GM21737 (cell line): ENCODE measurements around the gene COL5A1.

Source experiments
- ATAC-seq: cut with Tn5 transposase; IDR thresholded peaks from one replicate; pipeline ENCODE4 v1.9.1; 2021; ENCODE audit warnings: mild to moderate bottlenecking, moderate library complexity; ENCODE audit not compliant: unreplicated experiment

Gene COL5A1

GRCh38 chr9:134724202-134724911, 82.8 kb downstream of the COL5A1 start:
- ATAC-seq: no peak

DNA sequence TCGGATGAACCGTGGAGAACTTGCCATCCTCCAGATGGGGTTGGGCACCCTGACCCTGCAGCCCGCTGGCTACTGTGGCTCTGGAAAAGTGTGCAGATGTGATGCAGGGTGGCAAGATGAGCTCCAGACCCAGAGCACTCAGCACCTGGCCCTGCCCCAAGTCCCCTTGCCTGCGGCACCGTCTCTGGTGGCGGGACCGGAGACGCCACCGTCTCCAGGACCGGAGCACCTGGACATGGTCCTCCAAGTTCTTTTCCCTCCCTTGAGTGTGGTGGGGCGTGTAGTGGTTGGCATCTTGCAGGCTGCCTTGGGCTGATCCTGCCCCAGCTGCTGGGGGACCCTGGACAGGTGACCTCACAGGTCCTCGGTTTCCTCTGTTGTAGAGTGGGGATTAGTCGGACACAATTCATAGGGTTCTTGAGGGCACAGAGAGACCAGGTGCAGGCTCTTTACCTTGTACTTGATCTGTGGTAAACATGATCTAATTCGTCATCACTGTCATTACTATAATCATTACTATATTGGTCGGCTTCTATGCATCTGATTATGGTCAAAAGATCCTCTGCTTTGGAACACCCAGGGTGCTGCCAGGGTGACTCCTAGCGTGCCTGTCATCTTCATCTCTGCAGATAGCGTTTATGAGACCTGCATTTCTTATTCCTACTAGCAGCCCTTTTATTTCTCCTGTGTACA, 83.5 kb downstream of the COL5A1 start:
- no peak for ATAC-seq

DNA sequence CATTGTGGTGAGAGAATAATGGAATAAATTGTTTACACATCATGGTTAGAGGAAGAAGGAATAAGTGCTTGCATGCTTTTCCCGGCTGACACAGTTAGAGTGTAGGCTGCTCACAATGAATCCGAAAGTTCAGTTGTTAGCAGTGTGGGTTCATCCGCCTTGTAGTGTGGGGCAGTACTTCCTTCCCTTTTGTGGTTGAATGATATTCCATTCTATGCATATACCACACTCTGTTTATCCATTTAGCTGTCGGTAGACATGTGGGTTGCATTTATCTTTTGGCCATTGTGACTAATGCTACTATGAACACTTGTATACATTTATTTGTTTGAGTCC, 84.0 kb downstream of the COL5A1 start:
- no peak for ATAC-seq

GRCh38 chr9:134726026-134726721, 84.6 kb downstream of the COL5A1 start:
- ATAC-seq: no peak

- no peak for ATAC-seq
Measured at GRCh38 chr9:134726722-134727034, 85.1 kb downstream of the COL5A1 start.

GRCh38 chr9:134728021-134728795, 86.6 kb downstream of the COL5A1 start:
- ATAC-seq: no peak

DNA sequence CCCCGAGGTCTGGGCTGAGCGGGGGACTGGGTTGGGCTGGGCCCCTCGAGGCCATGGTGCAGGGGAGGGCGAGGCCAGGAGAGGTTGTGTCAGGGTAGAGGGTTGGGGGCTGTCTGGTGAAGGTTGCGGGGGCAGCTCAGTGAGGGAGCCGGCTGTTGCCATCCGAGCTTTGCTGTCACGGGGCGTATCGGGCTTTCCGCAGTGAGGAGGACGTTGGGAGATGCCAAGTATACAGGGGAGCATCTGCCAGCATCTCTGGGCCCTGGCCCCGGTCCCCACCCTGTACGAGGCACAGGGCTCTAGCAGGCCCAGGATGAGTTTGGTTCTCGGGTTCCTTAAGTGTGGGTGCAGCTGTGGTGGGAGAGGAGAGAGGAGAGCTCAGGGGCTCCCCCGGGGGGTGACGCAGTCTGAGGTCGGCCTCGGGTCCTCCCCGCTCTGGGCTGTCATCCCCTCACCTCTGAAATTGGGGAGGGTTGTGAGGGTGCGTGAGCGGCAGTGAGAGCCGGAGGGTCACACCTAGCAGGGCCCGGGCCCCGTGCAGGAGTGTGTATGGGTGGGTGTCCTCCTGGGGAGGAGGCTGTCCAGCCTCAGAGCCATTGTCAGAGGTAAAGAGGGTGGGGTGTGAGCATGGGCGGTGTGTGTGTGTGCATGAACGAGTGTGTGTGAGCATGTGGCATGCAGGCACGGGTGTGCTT, 87.3 kb downstream of the COL5A1 start:
- no peak for ATAC-seq

GRCh38 chr9:134730011-134730760, 88.6 kb downstream of the COL5A1 start:
- ATAC-seq: no peak

- no peak for ATAC-seq
Measured at GRCh38 chr9:134730761-134731496, 89.3 kb downstream of the COL5A1 start.

GRCh38 chr9:134731497-134732391, 90.1 kb downstream of the COL5A1 start:
- no peak for ATAC-seq

GRCh38 chr9:134732392-134733110, 90.9 kb downstream of the COL5A1 start:
- ATAC-seq: no peak

DNA sequence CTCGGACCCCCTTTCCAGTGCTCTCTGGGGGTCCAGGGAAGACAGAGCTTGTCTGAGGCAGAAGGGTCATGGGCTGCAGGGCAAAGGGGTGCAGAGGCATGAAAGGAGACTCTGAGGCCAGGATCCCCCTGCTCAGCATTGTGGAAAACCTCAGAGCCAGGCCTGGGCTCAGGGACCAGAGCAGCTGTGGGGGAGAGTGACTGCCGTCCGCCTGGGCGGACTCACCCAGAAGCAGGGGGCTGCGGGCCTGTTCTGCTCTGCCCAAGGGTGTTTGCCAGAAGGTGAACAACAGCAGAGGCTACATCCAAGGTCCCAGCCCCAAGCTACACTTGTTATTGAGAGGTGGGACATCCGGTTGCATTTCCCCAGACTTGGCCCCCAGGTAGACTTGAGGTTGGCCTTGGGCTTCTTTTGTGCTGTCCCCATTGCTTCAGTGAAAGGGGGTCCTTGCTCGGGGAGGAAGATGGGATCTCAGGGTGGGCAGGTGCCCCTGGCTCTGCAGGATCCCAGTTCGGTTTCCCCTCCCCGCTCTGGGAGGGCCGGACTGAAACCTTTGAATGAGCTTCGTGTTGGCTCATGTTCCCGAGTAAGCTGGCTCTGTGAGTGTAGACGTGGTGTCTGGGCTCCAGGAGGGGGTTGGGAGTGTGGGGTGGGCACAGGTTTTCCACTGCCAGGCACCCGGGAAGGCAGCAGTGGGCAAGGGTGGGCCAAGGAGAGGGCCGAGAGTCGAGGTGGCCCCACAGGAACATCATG, 92.1 kb downstream of the COL5A1 start:
- no peak for ATAC-seq

GRCh38 chr9:134734270-134734669, 92.7 kb downstream of the COL5A1 start:
- ATAC-seq: no peak

DNA sequence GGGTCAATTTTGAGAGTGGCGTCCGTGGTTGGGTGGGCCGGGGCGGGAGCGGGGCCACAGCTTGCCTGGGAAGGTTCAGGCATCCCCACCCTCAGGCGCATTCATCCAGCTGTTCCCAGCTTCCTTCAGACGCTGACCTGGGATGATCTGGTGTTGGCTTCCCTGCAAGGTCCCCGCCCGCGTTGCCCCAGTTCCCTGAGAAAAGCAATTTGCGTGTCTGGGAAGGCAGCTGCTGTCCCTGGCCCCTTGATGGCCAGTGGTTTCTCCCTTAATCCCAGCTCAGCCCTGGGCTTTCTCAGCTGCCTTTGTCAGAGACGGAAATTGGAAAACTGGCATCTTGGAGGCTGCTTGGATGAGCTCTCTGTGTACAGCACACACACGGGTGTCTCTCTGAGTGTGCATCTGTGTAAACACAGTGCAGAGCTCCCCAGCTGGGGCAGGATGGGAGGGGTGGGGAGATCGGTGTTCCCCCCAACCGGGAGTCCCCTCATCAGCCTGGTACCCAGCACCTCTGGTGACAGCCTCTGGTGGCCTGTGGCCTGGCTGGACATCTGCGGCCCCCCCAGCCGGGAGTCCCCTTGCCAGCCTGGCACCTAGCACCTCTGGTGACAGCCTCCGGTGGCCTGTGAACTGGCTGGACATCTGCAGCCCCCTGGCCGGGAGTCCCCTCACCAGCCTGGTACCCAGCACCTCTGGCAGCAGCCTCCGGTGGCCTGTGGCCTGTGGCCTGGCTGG, 94.0 kb downstream of the COL5A1 start:
- ATAC-seq: no peak

DNA sequence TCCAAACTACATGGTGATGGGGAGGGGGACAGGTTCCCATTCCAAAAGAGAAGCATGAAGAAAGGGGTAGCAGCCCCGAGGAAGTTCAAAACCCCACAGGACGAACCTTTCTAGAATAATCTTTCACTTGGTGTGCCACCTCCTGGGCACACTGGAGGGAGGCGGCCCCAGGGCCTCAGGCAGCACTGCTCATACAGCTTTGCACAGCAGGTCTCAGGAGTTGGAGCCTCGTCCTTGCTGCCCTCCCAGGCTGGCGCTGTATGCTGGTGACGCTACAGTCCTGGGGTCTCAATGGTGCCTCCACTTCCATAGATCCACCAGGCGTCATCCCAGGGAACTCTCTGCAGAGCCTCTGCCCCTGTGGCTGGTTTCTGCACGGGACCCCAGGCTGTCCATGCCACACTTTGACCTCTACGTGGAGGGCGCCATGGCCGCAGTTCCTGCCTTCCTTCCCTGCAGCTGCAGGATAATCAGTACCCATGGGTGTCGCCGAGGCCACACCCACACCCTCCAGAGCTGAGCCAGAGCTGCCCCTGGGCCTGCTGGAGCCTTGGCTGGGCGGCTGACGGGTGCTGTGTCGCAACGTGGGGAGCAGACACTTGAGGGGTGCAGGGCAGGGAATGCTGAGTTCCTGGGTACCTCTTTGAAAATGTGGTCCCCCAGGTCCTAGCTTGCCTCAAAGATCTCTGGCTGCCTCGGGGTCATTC, 95.3 kb downstream of the COL5A1 start:
- ATAC-seq: no peak
